LNCaP clone FGC (cell line): ENCODE data around the gene TASP1.

ENCODE experiments used
- DNase-seq: peaks from one replicate; pipeline ENCODE4 v3.0.0-alpha.2; 2011; ENCODE audit warnings: low read depth
- H3K4me3 ChIP-seq: 2 replicates; pipeline ENCODE4 v1.5.1; 2011; ENCODE audit warnings: mild to moderate bottlenecking, low read depth, low read length, control low read depth
- TF ChIP-seq, protein P1 (sequence below): IDR thresholded peaks from 2 replicates; pipeline ENCODE4 v1.5.1; 2012; ENCODE audit warnings: mild to moderate bottlenecking; ENCODE audit not compliant: control insufficient read depth, insufficient read depth; ENCODE audit errors: extremely low read depth

The TASP1 gene

DNA sequence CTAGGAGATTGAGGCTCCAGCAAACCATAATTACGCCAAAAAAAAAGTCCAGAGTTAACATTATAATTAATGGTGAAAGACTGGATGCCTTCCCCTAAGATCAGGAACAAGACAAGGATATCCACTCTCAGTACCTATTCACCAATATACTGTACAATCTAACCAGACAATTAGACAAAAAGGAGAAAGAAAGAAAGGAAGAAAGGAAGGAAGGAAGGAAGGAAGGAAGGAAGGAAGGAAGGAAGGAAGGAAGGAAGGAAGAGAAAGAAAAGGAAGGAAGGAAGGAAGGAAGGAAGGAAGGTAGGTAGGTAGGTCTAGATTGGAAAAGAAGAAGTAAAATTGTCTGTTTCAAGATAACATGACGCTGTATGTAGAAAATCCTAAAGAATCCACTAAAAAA lies 50.7 kb downstream of the TASP1 start:
- DNase-seq, result no peak
- no peak overlapping the region for H3K4me3 ChIP-seq
- TF ChIP-seq, protein P1, sequence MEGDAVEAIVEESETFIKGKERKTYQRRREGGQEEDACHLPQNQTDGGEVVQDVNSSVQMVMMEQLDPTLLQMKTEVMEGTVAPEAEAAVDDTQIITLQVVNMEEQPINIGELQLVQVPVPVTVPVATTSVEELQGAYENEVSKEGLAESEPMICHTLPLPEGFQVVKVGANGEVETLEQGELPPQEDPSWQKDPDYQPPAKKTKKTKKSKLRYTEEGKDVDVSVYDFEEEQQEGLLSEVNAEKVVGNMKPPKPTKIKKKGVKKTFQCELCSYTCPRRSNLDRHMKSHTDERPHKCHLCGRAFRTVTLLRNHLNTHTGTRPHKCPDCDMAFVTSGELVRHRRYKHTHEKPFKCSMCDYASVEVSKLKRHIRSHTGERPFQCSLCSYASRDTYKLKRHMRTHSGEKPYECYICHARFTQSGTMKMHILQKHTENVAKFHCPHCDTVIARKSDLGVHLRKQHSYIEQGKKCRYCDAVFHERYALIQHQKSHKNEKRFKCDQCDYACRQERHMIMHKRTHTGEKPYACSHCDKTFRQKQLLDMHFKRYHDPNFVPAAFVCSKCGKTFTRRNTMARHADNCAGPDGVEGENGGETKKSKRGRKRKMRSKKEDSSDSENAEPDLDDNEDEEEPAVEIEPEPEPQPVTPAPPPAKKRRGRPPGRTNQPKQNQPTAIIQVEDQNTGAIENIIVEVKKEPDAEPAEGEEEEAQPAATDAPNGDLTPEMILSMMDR, result no peak

DNA sequence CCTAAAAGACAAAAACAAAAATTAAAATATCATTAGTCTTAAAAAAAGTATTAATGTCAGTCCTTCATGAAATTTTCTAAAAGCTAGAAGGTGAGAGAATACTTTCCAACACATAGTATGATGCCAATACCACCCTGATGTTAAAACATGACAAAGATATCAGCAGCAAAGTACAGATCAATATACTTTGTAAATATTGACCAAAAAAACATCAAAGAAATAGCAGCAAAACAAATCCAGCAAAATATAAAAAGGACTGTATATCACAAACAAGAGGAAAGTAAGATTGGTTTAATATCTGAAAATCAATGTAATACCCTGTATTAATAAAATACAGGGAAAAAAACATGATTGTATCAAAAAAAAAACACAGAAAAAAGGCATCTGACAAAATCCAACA lies 51.4 kb downstream of the TASP1 start:
- TF ChIP-seq, protein P1, result no peak
- no peak overlapping the region for H3K4me3 ChIP-seq

DNA sequence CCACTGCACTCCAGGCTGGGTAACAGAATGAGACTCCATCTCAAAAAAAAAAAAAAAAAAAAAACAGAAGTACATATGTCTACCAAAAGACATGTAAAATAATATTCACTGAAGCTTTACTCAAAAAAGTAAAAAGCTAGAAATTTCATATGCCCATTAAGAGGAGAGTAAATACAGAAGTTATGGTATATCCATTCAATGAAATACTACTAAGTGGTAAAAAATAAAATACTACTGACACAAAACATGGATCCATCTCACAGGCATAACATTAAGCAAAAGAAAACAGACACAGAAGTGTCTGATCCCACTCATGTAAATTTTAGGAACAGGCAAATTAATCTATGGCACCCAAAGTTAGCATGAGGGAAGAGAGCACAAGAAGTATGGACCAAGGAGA lies 52.6 kb downstream of the TASP1 start:
- no peak overlapping the region for H3K4me3 ChIP-seq
- no peak for DNase-seq
- TF ChIP-seq, protein P1, result no peak

More for the DNA sequence above, 51.4 kb downstream of the TASP1 start:
- no peak for DNase-seq

DNA sequence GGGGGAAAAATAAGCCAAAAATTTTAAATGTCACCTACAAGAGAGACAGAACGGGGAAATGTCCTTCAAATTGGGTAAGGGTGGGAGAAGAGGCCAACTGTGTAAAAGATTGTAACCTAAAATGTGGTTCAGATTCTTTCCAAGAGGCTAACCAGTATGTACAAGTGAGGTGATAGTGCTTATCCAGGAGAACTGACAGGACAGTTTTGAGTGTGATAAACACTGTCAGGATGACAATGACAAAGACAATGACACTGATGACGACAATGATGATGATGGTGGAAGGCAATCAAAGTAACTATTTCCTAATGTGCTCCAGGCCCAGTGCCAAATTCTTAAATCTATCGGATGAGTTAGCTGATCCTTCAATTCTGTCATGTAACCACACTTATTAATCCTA lies 57.3 kb downstream of the TASP1 start:
- TF ChIP-seq, protein P1, result no peak

DNA sequence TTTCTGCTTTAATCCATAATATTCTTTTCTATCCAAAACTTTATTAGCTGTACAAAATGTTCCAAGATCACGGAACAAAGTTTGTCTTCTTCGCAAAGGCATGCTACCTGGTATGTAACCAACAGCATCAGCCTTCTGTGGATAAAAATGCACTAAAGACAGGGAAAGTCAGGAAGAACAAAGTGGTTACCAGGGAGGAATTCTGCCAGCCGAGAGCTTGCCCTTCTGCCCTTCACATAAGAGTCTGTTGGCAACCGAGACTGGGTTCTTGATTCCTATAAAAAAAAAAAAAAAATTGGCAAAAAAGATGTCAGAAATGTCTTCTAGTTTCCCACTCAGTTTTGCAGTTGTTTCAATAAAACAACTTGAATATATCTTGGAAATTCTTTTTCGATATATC lies 58.0 kb downstream of the TASP1 start:
- H3K4me3 ChIP-seq, result no peak overlapping the region
- TF ChIP-seq, protein P1, result no peak
- no peak for DNase-seq

More for the DNA sequence above, 57.3 kb downstream of the TASP1 start:
- H3K4me3 ChIP-seq, result no peak overlapping the region
- no peak for DNase-seq

DNA sequence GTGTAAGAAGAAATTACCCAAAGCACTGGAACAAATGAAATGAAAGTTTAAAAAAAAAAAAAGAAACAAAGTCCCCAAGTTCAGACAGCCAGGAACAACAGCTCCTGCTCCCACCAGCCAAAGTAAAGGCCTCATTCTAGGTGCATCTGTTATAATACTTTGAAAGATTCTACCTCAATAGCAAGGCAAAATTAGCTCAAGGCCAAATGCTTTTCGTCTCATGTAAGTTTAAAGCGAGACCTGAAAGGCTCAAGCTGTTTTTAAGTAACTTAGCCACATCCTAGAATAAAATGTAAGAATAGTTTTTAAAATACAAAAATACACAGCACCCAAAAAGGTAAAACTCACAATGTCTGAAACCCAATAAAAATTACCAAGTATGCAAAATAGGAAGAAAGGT lies 64.7 kb downstream of the TASP1 start:
- TF ChIP-seq, protein P1, result no peak
- DNase-seq, result no peak
- H3K4me3 ChIP-seq, result no peak overlapping the region

DNA sequence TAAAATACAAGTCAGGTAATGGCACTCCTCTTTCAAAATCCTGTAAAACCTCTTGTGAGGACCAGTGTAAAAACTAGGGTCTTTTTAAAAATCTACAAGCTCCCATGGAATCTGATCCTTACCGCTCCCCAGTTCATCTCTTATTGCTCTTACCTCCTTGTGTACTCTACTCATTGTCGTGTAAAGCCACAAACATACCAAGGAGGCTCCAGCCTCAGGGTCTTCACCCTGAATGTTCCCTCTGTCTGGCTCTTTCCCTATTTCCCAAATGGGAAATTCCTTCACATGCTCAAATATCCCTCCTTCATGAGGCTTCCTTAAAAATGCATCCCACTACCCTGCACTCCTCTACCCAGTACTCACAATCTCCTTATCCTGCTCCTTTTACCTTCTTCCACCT lies 67.1 kb downstream of the TASP1 start:
- no peak for DNase-seq
- no peak overlapping the region for H3K4me3 ChIP-seq
- TF ChIP-seq, protein P1, result no peak
